Putamen (tissue), 1 donor: ENCODE results near the gene SLC17A7.
"Not testable (repeated sequence)": the region's sequence is repeated elsewhere in the genome, so short reads cannot be mapped to it uniquely, and the experiment has no call there.

Experiments
- DNase-seq: peaks from one replicate; pipeline ENCODE4 v3.0.0-alpha.2; 2016; ENCODE audit warnings: low spot score

SLC17A7 gene

DNA sequence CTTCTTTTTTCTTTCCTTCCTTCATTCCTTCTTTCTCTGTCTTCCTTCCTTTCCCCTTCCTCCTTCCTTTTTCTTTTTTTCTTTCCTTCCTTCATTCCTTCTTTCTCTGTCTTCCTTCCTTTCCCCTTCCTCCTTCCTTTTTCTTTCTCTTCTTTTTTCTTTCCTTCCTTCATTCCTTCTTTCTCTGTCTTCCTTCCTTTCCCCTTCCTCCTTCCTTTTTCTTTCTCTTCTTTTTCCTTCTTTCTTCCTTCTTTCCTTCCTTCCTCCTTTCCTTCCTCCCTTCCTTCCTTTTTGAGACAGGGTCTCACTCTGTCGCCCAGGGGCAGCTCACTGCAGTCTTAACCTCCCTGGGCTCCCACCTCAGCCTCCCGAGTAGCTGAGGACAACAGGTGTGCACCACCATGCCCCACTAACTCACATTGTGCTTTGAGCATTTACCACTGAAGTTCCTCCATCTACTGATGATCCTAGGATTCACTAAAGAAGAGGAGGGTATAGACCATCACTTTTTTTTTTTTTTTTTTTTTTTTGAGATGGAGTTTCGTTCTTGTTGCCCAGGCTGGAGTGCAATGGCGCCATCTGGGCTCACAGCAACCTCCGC, 2.9 kb upstream of the SLC17A7 start:
- DNase-seq = not testable (repeated sequence)

- peak; percentile 93 for DNase-seq
Observed at GRCh38 chr19:49443366-49444099, 2.2 kb upstream of the SLC17A7 start.

GRCh38 chr19:49442771-49443365, 1.5 kb upstream of the SLC17A7 start:
- no peak for DNase-seq

GRCh38 chr19:49442354-49442753, 1.0 kb upstream of the SLC17A7 start:
- no peak for DNase-seq

DNA sequence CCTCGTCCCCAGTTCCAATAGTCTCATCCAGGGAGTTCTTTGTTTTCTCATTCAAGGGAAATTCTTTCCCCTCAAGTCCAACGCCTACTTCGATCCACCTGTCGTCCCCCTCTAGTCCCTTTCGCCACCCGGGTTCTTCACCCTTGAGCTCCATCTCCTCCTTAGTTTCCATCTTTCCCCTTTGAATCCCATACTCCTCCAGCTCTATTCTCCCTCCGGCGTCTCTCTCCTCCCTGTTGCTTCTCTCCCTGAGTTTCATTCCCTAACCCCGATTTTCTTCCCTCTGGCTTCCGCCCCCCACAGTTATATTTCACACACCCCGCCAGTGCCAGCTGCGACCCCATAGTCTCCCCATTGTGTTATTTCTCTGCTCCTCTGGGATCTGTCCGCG, 628 bp upstream of the SLC17A7 start:
- no peak for DNase-seq

DNA sequence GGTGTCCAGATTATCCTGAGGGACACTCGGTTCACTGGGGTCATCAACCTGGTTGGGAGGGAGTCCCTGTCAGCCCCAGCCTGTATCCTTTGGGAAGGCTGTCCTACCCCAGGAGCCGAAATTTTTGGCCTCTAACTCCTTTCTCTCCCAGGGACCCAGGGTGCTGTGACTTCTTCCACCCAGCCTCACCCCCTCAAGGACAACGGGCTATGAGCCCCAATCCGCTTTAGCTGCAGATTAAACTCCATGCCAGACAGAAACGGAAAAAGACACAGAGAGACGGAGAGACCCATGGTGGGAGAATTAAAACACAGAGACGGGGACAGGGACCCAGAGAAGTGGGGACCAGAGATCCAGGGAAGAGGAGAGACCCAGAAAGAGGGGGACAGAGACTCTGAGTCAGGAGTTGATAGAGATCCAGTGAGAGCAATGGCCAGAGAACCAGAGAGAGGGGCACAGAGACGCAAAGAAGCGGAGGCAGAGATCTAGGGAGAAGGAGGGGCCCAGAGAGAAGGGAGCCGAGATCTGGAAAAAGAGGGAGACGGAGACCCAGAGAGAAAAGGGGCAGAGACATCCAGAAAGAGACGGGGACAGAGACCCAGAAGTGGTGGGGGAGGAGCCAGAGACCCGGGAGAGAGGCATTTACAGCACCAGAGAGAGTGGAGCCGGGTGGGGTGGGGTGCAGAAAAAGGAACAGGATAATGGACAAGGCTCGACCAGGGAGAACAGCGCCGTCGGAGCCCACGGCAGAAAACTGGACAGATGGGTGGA, 703 bp downstream of the SLC17A7 start:
- DNase-seq = no peak

- no peak for DNase-seq
Observed at GRCh38 chr19:49439836-49440235, 1.5 kb downstream of the SLC17A7 start.

DNA sequence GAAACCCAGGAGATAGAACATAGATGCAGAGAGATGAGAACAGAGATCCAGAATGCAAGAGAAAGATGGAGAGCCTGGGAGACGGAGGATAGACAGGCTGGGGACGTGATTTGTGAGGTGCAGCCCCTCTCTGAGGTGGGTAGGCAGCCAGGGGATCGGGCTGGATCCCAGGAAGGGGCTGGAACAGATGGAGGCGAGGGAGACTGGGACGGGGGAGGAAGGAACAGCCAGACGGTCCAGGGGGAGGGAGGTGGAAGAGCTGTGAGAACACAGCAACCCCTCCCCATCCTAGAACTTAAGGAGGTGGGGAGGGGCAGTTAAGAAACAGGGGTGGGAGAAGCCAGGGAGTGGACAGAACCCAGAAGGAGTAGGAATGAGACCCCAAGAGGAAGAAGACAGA, 3.1 kb downstream of the SLC17A7 start:
- no peak for DNase-seq

DNA sequence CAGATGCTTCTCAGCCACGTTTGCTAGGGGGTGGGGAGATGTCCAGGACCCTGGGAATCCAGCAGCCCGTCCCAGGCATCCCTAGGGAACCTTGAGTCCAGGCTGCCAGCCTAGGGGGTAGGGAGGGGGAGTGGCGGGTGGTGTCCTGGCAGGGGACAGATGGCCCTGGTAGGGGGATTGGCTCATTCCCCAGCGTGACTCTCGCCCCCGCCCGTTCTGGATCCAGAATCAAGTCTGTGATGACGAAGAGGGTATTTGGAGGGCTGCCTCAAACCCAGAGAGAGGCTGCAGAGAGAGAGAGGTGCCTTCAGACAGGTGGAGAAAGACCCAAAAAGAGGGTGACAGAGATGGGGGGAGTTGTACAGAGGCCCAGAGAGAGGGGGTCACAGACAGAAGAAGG, 4.1 kb downstream of the SLC17A7 start:
- DNase-seq = no peak

- no peak for DNase-seq
Observed at GRCh38 chr19:49436381-49437017, 4.8 kb downstream of the SLC17A7 start.

GRCh38 chr19:49435670-49436069, 5.7 kb downstream of the SLC17A7 start:
- no peak for DNase-seq

- no peak for DNase-seq
Observed at GRCh38 chr19:49434907-49435583, 6.3 kb downstream of the SLC17A7 start.

GRCh38 chr19:49433240-49433901, 8.0 kb downstream of the SLC17A7 start:
- DNase-seq = no peak

DNA sequence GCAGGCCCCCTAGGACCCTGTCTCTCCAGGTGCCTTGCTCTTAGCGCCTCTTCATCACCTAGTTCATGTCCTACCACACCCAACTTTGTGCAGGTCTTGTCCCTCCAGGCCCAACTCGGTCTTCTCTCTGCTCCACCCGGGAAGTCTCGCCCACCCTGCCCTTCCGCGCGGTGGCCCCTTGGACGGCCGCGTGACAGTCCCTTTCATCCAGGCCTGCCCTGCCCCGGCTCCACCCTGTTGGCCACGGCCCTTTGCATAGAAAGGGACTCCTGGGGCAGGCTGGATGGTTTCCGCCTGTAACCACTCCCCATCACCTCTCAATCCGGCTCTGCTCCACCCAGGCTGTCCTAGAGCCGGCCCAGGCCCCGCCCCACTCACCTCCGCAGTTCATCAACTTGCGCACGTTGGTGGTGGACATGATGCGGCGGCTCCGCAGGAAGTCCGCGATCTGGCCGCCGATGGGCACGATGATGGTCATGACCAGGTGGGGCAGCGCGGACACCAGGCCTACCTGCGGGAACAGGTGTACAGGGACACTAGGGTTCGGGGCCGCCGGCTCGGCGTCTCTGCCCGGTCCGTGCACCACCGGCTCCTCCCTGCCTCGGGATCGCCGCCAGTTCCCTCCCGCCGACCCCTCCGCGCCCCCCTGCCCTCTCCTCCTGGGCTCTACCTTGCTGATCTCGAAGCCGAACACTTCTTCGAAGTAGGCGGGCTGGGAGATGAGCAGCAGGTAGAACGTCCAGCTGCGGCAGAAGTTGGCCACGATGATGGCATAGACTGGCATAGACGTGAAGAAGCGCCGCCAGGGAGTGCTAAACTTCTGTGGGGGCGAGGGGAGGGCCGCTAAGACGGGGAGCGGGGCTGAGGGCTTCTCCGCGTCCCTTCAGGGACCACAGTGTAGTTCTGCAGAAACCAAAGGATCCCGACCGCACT, 8.9 kb downstream of the SLC17A7 start:
- no peak for DNase-seq

DNA sequence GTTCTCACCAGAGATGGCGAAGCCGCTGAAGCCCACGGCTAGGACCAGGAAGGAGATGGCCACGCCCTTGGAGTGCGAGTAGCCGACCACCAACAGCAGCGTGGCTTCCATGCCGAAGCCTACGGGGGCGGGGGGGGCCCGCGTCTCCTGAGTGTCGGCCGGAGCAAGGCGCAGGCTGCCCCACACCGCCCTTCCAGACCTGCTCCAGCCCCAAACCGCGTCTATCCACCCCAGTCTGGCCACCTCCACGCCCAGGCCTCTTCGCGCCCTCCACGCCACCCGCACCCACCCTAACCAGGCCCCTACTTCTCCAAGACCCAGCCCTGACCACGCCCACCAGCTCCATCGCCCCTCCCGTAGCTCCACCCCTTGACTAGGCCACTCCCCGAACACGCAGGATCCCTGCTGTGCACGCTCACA, 10.0 kb downstream of the SLC17A7 start:
- DNase-seq = no peak

DNA sequence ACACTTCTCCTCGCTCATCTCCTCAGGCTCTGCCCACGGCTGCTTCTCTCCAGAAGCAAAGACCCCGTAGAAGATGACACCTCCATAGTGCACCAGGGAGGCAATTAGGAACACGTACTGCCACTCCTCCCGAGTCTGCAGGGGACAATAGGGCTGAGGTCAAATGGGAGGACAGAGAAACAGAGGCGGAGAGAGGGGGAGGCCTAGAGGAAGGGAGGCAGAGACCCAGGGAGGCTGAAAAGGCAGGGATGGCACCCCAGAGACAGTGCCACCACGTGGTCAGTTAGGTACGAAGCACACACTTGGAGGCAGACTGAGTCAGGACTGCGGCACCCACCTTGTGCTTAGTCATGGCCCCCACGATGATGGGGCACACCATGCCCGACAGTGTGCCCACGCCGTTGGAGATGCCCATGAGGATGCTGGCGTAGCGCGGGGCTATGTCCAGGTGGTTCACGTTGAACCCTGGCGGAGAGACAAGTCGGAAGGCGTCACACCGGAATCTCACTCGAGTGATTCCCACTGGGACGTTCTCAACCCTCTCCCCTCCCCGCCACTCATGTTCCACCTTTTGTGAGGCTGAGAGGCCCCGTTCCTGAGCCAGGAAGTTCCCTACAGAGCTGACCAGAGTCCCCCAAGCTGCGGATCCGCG, 10.5 kb downstream of the SLC17A7 start:
- no peak for DNase-seq

GRCh38 chr19:49430172-49430677, 11.1 kb downstream of the SLC17A7 start:
- no peak for DNase-seq

DNA sequence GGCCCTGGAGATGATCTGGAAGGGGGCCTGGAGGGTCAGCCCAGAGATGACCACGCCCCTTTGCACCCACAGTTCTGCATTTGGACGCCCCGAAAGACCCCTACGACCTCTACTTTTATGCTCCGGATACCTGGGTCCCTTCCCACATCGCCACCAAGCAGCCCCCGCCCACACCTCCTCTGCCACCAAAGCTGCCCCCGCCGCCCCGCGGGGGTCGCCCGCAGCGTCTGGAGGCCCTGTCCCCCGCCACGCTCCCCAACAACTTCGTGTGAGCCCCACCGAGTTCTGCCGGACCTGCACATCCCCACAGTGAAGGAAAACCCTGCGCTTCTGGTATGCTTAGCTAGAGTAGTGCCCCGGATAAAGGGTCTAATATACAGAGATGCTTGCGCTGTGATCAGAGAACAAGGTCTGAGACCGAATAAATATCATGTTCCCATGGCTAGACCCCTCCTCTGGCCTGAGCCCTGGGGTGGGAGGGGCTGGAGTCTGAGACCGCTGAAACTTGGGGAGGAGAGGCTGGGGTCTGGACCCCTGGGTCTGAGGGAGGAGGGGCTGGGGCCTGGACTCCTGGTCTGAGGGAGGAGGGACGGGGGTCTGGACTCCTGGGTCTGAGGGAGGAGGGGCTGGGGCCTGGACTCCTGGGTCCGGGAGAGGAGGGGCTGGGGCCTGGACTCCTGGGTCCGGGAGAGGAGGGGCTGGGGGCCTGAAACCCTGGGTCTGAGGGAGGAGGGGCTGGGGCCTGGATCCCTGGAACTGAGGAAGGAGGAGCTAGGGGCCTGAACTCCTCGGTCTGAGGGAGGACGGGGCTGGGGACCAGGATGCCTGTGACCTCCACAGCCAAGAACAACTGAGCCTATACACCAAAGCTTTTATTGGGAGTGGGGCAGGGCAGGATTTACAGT, 12.5 kb downstream of the SLC17A7 start:
- DNase-seq = no peak
